Measurements from ENCODE around the gene CD3D.

DNA sequence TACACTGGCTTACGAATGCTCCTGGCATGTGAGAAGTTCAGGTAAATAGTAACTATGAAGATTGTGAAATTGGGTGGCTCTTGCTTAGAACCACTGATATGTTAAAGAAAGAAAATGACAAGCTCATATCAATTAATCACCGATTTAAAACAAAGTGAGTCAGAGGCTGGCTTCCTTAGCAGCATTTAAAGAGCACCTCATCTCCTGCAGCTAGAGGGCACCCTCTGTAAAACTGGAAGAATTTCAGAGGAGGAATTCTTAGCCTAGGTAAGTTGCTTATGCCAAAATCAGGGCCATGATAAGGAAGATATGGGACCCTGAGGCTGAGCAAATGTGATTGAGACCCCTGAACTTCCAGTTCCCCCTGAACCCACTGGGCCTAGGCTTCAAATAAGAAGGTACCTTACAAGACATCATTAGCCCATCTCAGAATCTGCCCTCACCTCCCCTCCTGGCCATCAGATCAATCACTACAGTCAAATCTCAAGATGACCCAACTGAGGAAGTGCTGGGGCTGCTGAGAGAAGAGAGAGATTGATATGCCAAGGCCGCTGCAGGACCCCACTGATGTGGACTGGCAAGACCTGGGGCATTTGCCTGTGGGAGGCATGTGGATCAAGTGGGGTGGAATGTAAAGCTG is 46.6 kb downstream of the CD3D start:
- TF ChIP-seq, protein P1, sequence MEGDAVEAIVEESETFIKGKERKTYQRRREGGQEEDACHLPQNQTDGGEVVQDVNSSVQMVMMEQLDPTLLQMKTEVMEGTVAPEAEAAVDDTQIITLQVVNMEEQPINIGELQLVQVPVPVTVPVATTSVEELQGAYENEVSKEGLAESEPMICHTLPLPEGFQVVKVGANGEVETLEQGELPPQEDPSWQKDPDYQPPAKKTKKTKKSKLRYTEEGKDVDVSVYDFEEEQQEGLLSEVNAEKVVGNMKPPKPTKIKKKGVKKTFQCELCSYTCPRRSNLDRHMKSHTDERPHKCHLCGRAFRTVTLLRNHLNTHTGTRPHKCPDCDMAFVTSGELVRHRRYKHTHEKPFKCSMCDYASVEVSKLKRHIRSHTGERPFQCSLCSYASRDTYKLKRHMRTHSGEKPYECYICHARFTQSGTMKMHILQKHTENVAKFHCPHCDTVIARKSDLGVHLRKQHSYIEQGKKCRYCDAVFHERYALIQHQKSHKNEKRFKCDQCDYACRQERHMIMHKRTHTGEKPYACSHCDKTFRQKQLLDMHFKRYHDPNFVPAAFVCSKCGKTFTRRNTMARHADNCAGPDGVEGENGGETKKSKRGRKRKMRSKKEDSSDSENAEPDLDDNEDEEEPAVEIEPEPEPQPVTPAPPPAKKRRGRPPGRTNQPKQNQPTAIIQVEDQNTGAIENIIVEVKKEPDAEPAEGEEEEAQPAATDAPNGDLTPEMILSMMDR (conservative IDR thresholded peaks at IDR 0.05; ENCODE audit: low read length) = peak; percentile 91
- no peak for TF ChIP-seq EZH2phosphoT487 (IDR thresholded peaks at IDR 0.05; ENCODE audit: borderline replicate concordance, low read depth, low read length)
